ENCODE results near the gene PKHD1. TPM values are rescaled to one million over a fixed set of nuclear protein-coding genes. Genes with fewer than 3 reads are reported as not detected.

PKHD1 gene
- total RNA-seq, 1 experiment from 2014 or later: not detected

GRCh38 chr6:52053038-52053695, 34.2 kb downstream of the PKHD1 start:
- CTCF ChIA-PET: no interaction called here

GRCh38 chr6:52050051-52050405, 37.4 kb downstream of the PKHD1 start:
- no TSS peak for BruUV-seq (replicated peaks)
- Histone ChIP-seq H3K9me3 (ENCODE audit: control insufficient read depth, insufficient read depth, low read depth, low read length) (no peaks in the 10 kb centered on the region), H3K27ac (ENCODE audit: low read length) (no peak overlapping the region), H3K4me3 (ENCODE audit: low read depth in 2 of 2, low read length in 2 of 2) (no peak overlapping the region), H3K27me3 (ENCODE audit: control insufficient read depth, insufficient read depth, low read length) (0 out of 2 replicates have a peak, but pooled peaks cover 2% of the 10 kb centered on the region), H3K36me3 (ENCODE audit: control insufficient read depth, insufficient read depth, low read length) (no peaks in the 10 kb centered on the region), H3K4me1 (ENCODE audit: control insufficient read depth, insufficient read depth, low read length) (no peaks in the 10 kb centered on the region)
- ATAC-seq: no peak
- no peak for TF ChIP-seq POLR2AphosphoS5 (IDR thresholded peaks at IDR 0.05; ENCODE audit: low read depth, low read length)
- TF ChIP-seq REST (IDR thresholded peaks at IDR 0.05; ENCODE audit: insufficient read depth in 1 of 2, low read depth in 2 of 2, low read length in 1 of 2): no peak
- TF ChIP-seq CTCF (IDR thresholded peaks at IDR 0.05): no peak
- TF ChIP-seq TCF7L2 (IDR thresholded peaks at IDR 0.05; ENCODE audit: low read depth, low read length): no peak
- no peak for TF ChIP-seq SIN3A (IDR thresholded peaks at IDR 0.05; ENCODE audit: borderline replicate concordance, insufficient read depth, low read depth, low read length)
- intact Hi-C loops (cut with micrococcal nuclease; ENCODE audit: unreplicated experiment): no loop called here
- POLR2A ChIA-PET: no interaction called here
- no peak for DNase-seq (ENCODE audit: low read depth, low spot score)
- in situ Hi-C loops (cut with HindIII; ENCODE audit: low pct_unique_long_range_greater_than_20kb, low sequenced_read_pairs): no loop called here
- CTCF ChIA-PET: interaction anchor here (0.7 to 1.0 kb wide), 2 partner anchors 11 to 562 kb away, joined by 3 to 4 read pairs; no protein-coding TSS in a partner anchor

More at GRCh38 chr6:52053038-52053695, 34.2 kb downstream of the PKHD1 start:
- in situ Hi-C loops (cut with HindIII; ENCODE audit: low pct_unique_long_range_greater_than_20kb, low sequenced_read_pairs): no loop called here
- POLR2A ChIA-PET: no interaction called here
- Histone ChIP-seq H3K27me3 (ENCODE audit: control insufficient read depth, insufficient read depth, low read length) (peaks cover 2% of the 10 kb centered on the region; the same call in 1 of the 2 replicates), H3K36me3 (ENCODE audit: control insufficient read depth, insufficient read depth, low read length) (no peaks in the 10 kb centered on the region), H3K9me3 (ENCODE audit: control insufficient read depth, insufficient read depth, low read depth, low read length) (no peaks in the 10 kb centered on the region), H3K4me1 (ENCODE audit: control insufficient read depth, insufficient read depth, low read length) (no peaks in the 10 kb centered on the region), H3K4me3 (ENCODE audit: low read depth in 2 of 2, low read length in 2 of 2) (no peak overlapping the region), H3K27ac (ENCODE audit: low read length) (no peak overlapping the region)
- TF ChIP-seq CTCF (IDR thresholded peaks at IDR 0.05): no peak
- TF ChIP-seq SIN3A (IDR thresholded peaks at IDR 0.05; ENCODE audit: borderline replicate concordance, insufficient read depth, low read depth, low read length): no peak
- no peak for TF ChIP-seq POLR2AphosphoS5 (IDR thresholded peaks at IDR 0.05; ENCODE audit: low read depth, low read length)
- TF ChIP-seq TCF7L2 (IDR thresholded peaks at IDR 0.05; ENCODE audit: low read depth, low read length): no peak
- no peak for TF ChIP-seq REST (IDR thresholded peaks at IDR 0.05; ENCODE audit: insufficient read depth in 1 of 2, low read depth in 2 of 2, low read length in 1 of 2)
- BruUV-seq (replicated peaks): no TSS peak
- intact Hi-C loops (cut with micrococcal nuclease; ENCODE audit: unreplicated experiment): no loop called here
- no peak for DNase-seq (ENCODE audit: low read depth, low spot score)
- no peak for ATAC-seq
